Testis (tissue), 2 donors: ENCODE measurements around the gene S1PR1.

Experiments used
- POLR2A ChIP-seq: fragments of 450-650 bp; IDR thresholded peaks from one replicate; pipeline ENCODE4 v1.6.1; 2017; ENCODE audit warnings: antibody characterized with exemption, mild to moderate bottlenecking, moderate library complexity
- TF ChIP-seq, protein P1 (sequence below), 3 experiments: fragments of 450-650 bp in 2 of 3; fragments of 200-600 bp in 1 of 3; sonication (generic) in 1 of 3; IDR thresholded peaks; one replicate each; pipeline ENCODE4 v1.5.1; 2016 to 2019; ENCODE audit warnings: antibody characterized with exemption in 3 of 3, mild to moderate bottlenecking in 2 of 3, moderate library complexity in 1 of 3

DNA sequence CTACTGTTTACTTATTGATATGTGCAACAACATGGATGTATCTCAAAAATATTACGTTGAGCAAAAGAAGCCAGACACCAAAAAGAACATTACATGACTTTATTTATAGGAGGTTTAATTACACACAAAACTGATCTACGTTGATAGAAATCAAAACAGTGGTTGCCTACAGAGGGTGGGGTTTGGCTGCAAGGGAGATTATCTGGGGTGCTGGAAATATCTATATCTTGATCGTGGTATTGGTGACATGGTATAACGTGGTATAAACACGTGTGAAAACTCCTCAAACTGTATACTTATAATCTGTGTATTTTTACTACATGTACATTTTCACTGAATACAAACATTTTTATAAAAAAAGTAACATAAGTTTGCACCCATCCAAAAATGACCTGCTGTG is 38.9 kb downstream of the S1PR1 start:
- TF ChIP-seq, protein P1, sequence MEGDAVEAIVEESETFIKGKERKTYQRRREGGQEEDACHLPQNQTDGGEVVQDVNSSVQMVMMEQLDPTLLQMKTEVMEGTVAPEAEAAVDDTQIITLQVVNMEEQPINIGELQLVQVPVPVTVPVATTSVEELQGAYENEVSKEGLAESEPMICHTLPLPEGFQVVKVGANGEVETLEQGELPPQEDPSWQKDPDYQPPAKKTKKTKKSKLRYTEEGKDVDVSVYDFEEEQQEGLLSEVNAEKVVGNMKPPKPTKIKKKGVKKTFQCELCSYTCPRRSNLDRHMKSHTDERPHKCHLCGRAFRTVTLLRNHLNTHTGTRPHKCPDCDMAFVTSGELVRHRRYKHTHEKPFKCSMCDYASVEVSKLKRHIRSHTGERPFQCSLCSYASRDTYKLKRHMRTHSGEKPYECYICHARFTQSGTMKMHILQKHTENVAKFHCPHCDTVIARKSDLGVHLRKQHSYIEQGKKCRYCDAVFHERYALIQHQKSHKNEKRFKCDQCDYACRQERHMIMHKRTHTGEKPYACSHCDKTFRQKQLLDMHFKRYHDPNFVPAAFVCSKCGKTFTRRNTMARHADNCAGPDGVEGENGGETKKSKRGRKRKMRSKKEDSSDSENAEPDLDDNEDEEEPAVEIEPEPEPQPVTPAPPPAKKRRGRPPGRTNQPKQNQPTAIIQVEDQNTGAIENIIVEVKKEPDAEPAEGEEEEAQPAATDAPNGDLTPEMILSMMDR (IDR thresholded peaks at IDR 0.05), result no peak
- TF ChIP-seq POLR2A, result no peak
